Peyer's patch (tissue), 4 donors: ENCODE results near the gene DYNLL2.

Experiments used
- POLR2A ChIP-seq, 2 donors: fragments of 450-650 bp; IDR thresholded peaks; one replicate each; pipeline ENCODE4 v1.5.1; 2017; ENCODE audit warnings: antibody characterized with exemption in 2 of 2, mild to moderate bottlenecking in 2 of 2, moderate library complexity in 2 of 2
- TF ChIP-seq, protein P1 (sequence below), 6 experiments: fragments of 450-650 bp in 4 of 6; fragments of 200-600 bp in 2 of 6; sonication (generic) in 1 of 6; IDR thresholded peaks; one replicate each; pipeline ENCODE4 v1.5.1; 2017 to 2019; ENCODE audit warnings: antibody characterized with exemption in 6 of 6, mild to moderate bottlenecking in 3 of 6, moderate library complexity in 1 of 6

DNA sequence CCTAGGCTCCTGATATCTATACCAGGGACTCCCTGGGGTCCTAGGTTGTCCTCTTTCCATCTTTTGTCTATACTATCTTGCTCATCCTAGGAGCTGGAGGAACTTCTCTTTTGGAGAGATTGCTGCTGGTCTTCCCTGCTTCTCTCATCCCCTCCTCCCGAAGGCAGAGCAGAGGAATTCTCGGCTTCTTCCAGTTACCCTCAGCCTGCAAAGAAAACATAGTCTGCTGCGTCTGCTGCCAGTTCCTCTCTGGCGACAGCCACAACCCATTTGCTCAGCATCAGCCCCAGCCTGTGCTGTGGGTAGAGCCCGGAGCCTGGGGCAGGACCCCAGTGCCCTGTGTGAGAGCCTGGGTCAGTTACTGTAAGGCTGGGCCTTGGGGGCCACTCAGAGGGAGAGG is 21.5 kb upstream of the DYNLL2 start:
- TF ChIP-seq, protein P1, sequence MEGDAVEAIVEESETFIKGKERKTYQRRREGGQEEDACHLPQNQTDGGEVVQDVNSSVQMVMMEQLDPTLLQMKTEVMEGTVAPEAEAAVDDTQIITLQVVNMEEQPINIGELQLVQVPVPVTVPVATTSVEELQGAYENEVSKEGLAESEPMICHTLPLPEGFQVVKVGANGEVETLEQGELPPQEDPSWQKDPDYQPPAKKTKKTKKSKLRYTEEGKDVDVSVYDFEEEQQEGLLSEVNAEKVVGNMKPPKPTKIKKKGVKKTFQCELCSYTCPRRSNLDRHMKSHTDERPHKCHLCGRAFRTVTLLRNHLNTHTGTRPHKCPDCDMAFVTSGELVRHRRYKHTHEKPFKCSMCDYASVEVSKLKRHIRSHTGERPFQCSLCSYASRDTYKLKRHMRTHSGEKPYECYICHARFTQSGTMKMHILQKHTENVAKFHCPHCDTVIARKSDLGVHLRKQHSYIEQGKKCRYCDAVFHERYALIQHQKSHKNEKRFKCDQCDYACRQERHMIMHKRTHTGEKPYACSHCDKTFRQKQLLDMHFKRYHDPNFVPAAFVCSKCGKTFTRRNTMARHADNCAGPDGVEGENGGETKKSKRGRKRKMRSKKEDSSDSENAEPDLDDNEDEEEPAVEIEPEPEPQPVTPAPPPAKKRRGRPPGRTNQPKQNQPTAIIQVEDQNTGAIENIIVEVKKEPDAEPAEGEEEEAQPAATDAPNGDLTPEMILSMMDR (IDR thresholded peaks at IDR 0.05), result no peak
- TF ChIP-seq POLR2A (IDR thresholded peaks at IDR 0.05), result no peak
